Mammary epithelial cell (primary cell): ENCODE data around the gene KRTAP4-9.

Source experiments
- EZH2 ChIP-seq: IDR thresholded peaks from 2 replicates; pipeline ENCODE4 v1.6.1; 2012; ENCODE audit warnings: low read length, inconsistent platforms, borderline replicate concordance
- TF ChIP-seq, protein P1 (sequence below), 2 donors: IDR thresholded peaks in 1 of 2; conservative IDR thresholded peaks in 1 of 2; 2 replicates each; pipeline ENCODE4 v1.5.1; 2011 to 2012; ENCODE audit warnings: inconsistent platforms in 2 of 2, low read length in 2 of 2, mild to moderate bottlenecking in 2 of 2, control low read depth in 1 of 2, low read depth in 1 of 2; ENCODE audit not compliant: insufficient read depth in 1 of 2; ENCODE audit errors: extremely low read depth in 1 of 2

DNA sequence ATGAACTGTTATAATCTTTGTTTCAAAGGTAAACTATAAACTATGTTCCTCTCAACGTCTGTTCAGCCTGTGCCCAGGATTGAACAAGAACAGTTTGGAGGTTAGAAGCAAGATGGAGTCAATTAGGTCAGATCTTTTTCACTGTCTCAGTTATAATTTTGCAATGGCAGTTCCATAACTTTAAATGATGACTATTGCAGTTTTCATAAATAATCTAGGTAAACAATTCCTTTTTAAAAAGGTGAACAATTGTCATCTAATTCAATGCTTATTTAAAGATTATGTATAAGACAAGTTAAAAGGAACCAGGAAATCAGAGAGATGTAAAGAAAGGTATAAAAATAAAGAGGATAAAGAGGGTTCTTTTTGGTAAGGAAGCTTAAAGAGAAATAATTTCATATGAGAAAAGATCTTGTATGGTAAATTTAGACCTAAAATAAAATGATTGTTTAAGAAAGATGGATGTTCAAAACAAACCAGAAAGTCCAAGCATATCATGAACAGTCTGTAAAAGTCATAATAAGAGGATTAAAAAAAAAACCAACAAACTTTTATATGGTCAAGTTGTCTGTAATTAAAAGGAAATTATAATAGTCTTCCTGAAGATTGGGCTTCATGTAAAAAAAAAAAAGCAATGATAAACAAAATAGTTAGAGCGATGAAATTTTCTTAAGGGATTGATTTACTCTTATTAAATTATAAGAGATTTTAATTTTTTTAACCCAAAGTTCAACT, 6.1 kb downstream of the KRTAP4-9 start:
- TF ChIP-seq, protein P1, sequence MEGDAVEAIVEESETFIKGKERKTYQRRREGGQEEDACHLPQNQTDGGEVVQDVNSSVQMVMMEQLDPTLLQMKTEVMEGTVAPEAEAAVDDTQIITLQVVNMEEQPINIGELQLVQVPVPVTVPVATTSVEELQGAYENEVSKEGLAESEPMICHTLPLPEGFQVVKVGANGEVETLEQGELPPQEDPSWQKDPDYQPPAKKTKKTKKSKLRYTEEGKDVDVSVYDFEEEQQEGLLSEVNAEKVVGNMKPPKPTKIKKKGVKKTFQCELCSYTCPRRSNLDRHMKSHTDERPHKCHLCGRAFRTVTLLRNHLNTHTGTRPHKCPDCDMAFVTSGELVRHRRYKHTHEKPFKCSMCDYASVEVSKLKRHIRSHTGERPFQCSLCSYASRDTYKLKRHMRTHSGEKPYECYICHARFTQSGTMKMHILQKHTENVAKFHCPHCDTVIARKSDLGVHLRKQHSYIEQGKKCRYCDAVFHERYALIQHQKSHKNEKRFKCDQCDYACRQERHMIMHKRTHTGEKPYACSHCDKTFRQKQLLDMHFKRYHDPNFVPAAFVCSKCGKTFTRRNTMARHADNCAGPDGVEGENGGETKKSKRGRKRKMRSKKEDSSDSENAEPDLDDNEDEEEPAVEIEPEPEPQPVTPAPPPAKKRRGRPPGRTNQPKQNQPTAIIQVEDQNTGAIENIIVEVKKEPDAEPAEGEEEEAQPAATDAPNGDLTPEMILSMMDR (conservative IDR thresholded peaks at IDR 0.05 in 1 of 2, IDR thresholded peaks at IDR 0.05 in 1 of 2; ENCODE audit: extremely low read depth in 1 of 2, insufficient read depth in 1 of 2, low read depth in 1 of 2, low read length in 2 of 2): no peak
- TF ChIP-seq EZH2: no peak
